Peyer's patch (tissue), 4 donors: ENCODE measurements around the gene HOXA5.

ENCODE experiments used
- CTCF ChIP-seq, 6 experiments: fragments of 450-650 bp in 4 of 6; fragments of 200-600 bp in 2 of 6; sonication (generic) in 1 of 6; IDR thresholded peaks; one replicate each; pipeline ENCODE4 v1.5.1; 2017 to 2019; ENCODE audit warnings: antibody characterized with exemption in 6 of 6, mild to moderate bottlenecking in 3 of 6, moderate library complexity in 1 of 6
- POLR2A ChIP-seq, 2 donors: fragments of 450-650 bp; IDR thresholded peaks; one replicate each; pipeline ENCODE4 v1.5.1; 2017; ENCODE audit warnings: antibody characterized with exemption in 2 of 2, mild to moderate bottlenecking in 2 of 2, moderate library complexity in 2 of 2

DNA sequence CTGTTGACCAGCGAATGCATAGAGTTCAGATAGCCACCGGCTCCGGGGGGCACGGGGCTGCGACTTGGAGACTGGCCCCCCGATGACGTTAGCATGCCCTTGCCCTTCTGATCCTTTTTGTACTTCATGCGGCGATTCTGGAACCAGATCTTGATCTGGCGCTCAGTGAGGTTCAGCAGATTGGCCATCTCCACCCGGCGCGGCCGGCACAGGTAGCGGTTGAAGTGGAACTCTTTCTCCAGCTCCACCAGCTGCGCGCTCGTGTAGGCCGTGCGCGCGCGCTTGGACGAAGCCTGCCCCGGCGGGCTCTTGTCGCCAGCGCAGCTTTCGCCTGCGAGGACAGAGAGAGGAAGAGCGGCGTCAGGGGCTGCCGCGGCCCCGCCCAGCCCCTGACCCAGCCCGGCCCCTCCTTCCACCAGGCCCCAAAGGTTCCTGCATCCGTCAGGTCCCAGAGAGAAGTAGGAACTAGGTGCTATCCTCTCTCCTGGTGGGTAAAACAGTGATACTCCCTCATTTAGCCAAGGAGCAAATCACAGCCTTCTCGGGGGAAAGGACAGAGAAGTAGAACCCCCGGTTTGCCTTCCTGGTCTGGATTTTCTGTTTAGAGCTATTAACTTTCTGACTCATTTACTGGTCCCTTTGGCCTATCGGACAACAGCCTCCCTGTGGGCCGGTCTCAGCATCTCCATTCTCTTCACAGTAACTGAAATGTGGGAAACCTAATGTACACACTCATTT lies 34.9 kb downstream of the HOXA5 start:
- TF ChIP-seq CTCF (IDR thresholded peaks at IDR 0.05) (peak in 1 of 6 experiments; percentile 5), POLR2A (IDR thresholded peaks at IDR 0.05) (peak in 1 of 2 donors; percentile 50)
